Endothelial cell of umbilical vein (primary cell): ENCODE measurements around the gene AK8. TPM values are rescaled to one million over a fixed set of nuclear protein-coding genes. Genes with fewer than 3 reads are reported as not detected.

Experiments used
- BruUV-seq: library from RNA; stranded (reverse); fragments of 400-500 nt; replicated peaks from 2 replicates; lab custom pipeline; 2021; lab: Mats Ljungman, UMichigan
- CTCF ChIA-PET: fragments of 300-600, 350-600 bp; sonication (Branson Sonifier 250); formaldehyde crosslinking; loops from one replicate; lab custom pipeline; 2021; ENCODE audit warnings: antibody characterized with exemption, inconsistent platforms; lab: Charles Lee
- POLR2A ChIA-PET: fragments of 300-600, 350-600 bp; sonication (Branson Sonifier 250); formaldehyde crosslinking; loops from one replicate; lab custom pipeline; 2021; ENCODE audit warnings: antibody characterized with exemption, inconsistent platforms; lab: Charles Lee
- DNase-seq: peaks from one replicate; pipeline ENCODE4 v3.0.0-alpha.2; 2011; ENCODE audit warnings: low read depth, low spot score
- FAIRE-seq: peaks from 2 replicates; lab custom pipeline; 2011; peaks lifted over from hg19 to GRCh38; lab: Jason Lieb, UNC
- H2AFZ ChIP-seq: 2 replicates; pipeline ENCODE4 v1.6.0; 2012; ENCODE audit warnings: low read depth, low read length, control low read depth, inconsistent platforms
- H3K27ac ChIP-seq: 2 replicates; pipeline ENCODE4 v1.5.1; 2011; ENCODE audit warnings: low read depth, mild to moderate bottlenecking, control low read depth, low read length, moderate library complexity; ENCODE audit not compliant: insufficient read depth
- H3K27me3 ChIP-seq, 2 experiments: 2 replicates each; pipeline versions ENCODE4 v1.6.0 to v1.6.1; 2011; ENCODE audit warnings: low read length in 2 of 2, mixed read lengths in 1 of 2; ENCODE audit not compliant: control insufficient read depth in 2 of 2, insufficient read depth in 2 of 2
- H3K36me3 ChIP-seq, 2 experiments: 2 replicates in 1 of 2; 3 replicates in 1 of 2; pipeline ENCODE4 v1.5.1; 2011; ENCODE audit warnings: low read length in 2 of 2, mild to moderate bottlenecking in 1 of 2, moderate library complexity in 1 of 2; ENCODE audit not compliant: control insufficient read depth in 2 of 2, insufficient read depth in 2 of 2; ENCODE audit errors: extremely low read depth in 1 of 2
- H3K4me1 ChIP-seq: 3 replicates; pipeline ENCODE4 v1.5.1; 2011; ENCODE audit warnings: mild to moderate bottlenecking, low read length; ENCODE audit not compliant: control insufficient read depth, insufficient read depth; ENCODE audit errors: extremely low read depth
- H3K4me2 ChIP-seq: 2 replicates; pipeline ENCODE4 v1.6.1; 2011; ENCODE audit warnings: low read length, control low read depth, mixed read lengths; ENCODE audit not compliant: insufficient read depth
- H3K4me3 ChIP-seq, 3 experiments: fragments of 200-600 bp in 1 of 3; sonication (generic), shearing (Covaris generic) in 1 of 3; replicated peaks in 1 of 3; 2 replicates each; pipeline ENCODE4 v1.5.1; 2011 to 2016; ENCODE audit warnings: control low read depth in 3 of 3, low read length in 3 of 3, mild to moderate bottlenecking in 2 of 3, inconsistent platforms in 1 of 3, low read depth in 1 of 3, moderate library complexity in 1 of 3; ENCODE audit not compliant: insufficient read depth in 1 of 3
- H3K79me2 ChIP-seq: 2 replicates; pipeline ENCODE4 v1.6.0; 2012; ENCODE audit warnings: low read length, inconsistent platforms; ENCODE audit not compliant: control insufficient read depth, insufficient read depth
- H3K9ac ChIP-seq: replicated peaks from 2 replicates; pipeline ENCODE3; 2011; ENCODE audit warnings: low read length, control low read depth; ENCODE audit not compliant: insufficient read depth; ENCODE audit errors: extremely low read depth
- H3K9me1 ChIP-seq: replicated peaks from 3 replicates; pipeline ENCODE4 v1.6.0; 2011; ENCODE audit warnings: mild to moderate bottlenecking, low read length; ENCODE audit not compliant: control insufficient read depth, insufficient read depth; ENCODE audit errors: extremely low read depth
- H3K9me3 ChIP-seq: replicated peaks from 2 replicates; pipeline ENCODE4 v1.5.1; 2012; ENCODE audit warnings: low read length, inconsistent platforms; ENCODE audit not compliant: control insufficient read depth, insufficient read depth
- H4K20me1 ChIP-seq: replicated peaks from 2 replicates; pipeline ENCODE3; 2011; ENCODE audit warnings: mild to moderate bottlenecking, low read length; ENCODE audit not compliant: control insufficient read depth, insufficient read depth; ENCODE audit errors: extremely low read depth
- CTCF ChIP-seq, 2 donors: IDR thresholded peaks; 1 replicate in 1 of 2; 2 replicates in 1 of 2; pipeline ENCODE4 v1.5.1; 2011; ENCODE audit warnings: low read length in 2 of 2, mild to moderate bottlenecking in 2 of 2, moderate library complexity in 2 of 2, control low read depth in 1 of 2, inconsistent platforms in 1 of 2, low read depth in 1 of 2; ENCODE audit not compliant: insufficient read depth in 1 of 2; ENCODE audit errors: extremely low read depth in 1 of 2
- EZH2 ChIP-seq: IDR thresholded peaks from 2 replicates; pipeline ENCODE4 v1.6.1; 2012; ENCODE audit warnings: borderline replicate concordance, low read depth, mild to moderate bottlenecking, moderate library complexity, low read length, inconsistent platforms; ENCODE audit not compliant: severe bottlenecking
- FOS ChIP-seq: IDR thresholded peaks from 2 replicates; pipeline ENCODE4 v1.6.1; 2011; ENCODE audit warnings: mild to moderate bottlenecking, low read length, moderate library complexity, borderline replicate concordance; ENCODE audit not compliant: insufficient read depth
- GATA2 ChIP-seq: IDR thresholded peaks from 2 replicates; pipeline ENCODE4 v1.7.0; 2011; ENCODE audit warnings: low read depth, mild to moderate bottlenecking, moderate library complexity, mixed read lengths, low read length; ENCODE audit not compliant: insufficient read length, insufficient read depth
- JUN ChIP-seq: IDR thresholded peaks from 2 replicates; pipeline ENCODE4 v1.6.1; 2011; ENCODE audit warnings: borderline replicate concordance, low read depth; ENCODE audit not compliant: insufficient read length, insufficient read depth
- MAX ChIP-seq: IDR thresholded peaks from 2 replicates; pipeline ENCODE4 v1.6.1; 2011; ENCODE audit not compliant: insufficient read depth, insufficient read length
- MYC ChIP-seq: IDR thresholded peaks from one replicate; pipeline ENCODE4 v1.6.1; 2011; ENCODE audit warnings: mild to moderate bottlenecking, low read depth, low read length
- POLR2A ChIP-seq: IDR thresholded peaks from 2 replicates; pipeline ENCODE4 v1.6.1; 2012; ENCODE audit warnings: low read depth, mild to moderate bottlenecking, control low read depth, low read length
- POLR2AphosphoS5 ChIP-seq: IDR thresholded peaks from 2 replicates; pipeline ENCODE4 v1.6.1; 2012; ENCODE audit warnings: low read depth, mild to moderate bottlenecking, control low read depth, low read length, moderate library complexity; ENCODE audit not compliant: insufficient read depth
- dilution Hi-C: fragments of 300-500 bp; cut with MboI; formaldehyde crosslinking; loops from one replicate; pipeline ENCODE4 v1.15.0; 2019; ENCODE audit warnings: low sequenced_read_pairs; ENCODE audit not compliant: extremely low pct_ligation_motif_present
- intact Hi-C: fragments of 100-400 bp; cut with micrococcal nuclease; formaldehyde crosslinking; loops from one replicate; pipeline ENCODE4 v1.10.0; 2022
- polyA plus RNA-seq, 4 experiments: library from polyadenylated mRNA; depleted of rRNA in 3 of 4; stranded (reverse) in 3 of 4; unstranded in 1 of 4; fragments of >200 nt; gene quantifications; 2 replicates each; pipeline versions ENCODE4 v1.2.1 to v1.2.3, GENCODE V29; 2011 to 2012; ENCODE audit warnings: missing spikeins in 1 of 4
- total RNA-seq: library from RNA; stranded (reverse); gene quantifications from 2 replicates; pipeline ENCODE4 v1.2.3, GENCODE V29; 2021

AK8 gene
- total and polyA plus RNA-seq, 2 donors (not counting 3 experiments of a cell fraction or from before 2014, with no cell fraction given): 0.06 TPM; not detected in 1

- Histone ChIP-seq H3K9ac (no peak overlapping the region), H3K9me1 (no peaks in the 10 kb centered on the region), H3K27me3 (no peaks in the 10 kb centered on the region), H3K4me3 (no peak overlapping the region), H3K4me1 (no peaks in the 10 kb centered on the region), H3K36me3 (no peaks in the 10 kb centered on the region), H3K4me2 (no peak overlapping the region), H3K27ac (no peak overlapping the region), H4K20me1 (no peaks in the 10 kb centered on the region), H3K9me3 (no peaks in the 10 kb centered on the region), H3K79me2 (no peaks in the 10 kb centered on the region), H2AFZ (no peak overlapping the region)
- DNase-seq: no peak
- ChIA-PET CTCF (interaction anchor here (0.9 kb wide), 1 partner anchor 17 kb away, joined by 3 read pairs; no protein-coding TSS in a partner anchor), POLR2A (no interaction called here)
- FAIRE-seq: no peak
- BruUV-seq: no TSS peak
- intact Hi-C loops: no loop called here
- no peak for TF ChIP-seq JUN
- no peak for TF ChIP-seq POLR2A
- TF ChIP-seq FOS: no peak
- no peak for TF ChIP-seq MYC
- dilution Hi-C loops: no loop called here
Measured at GRCh38 chr9:132885720-132886333, 7.7 kb upstream of the AK8 start.

GRCh38 chr9:132883349-132884294, 5.5 kb upstream of the AK8 start:
- H2AFZ ChIP-seq: no peak overlapping the region
- TF ChIP-seq POLR2A: no peak
- no peak for TF ChIP-seq FOS
- no peak for TF ChIP-seq CTCF (IDR thresholded peaks at IDR 0.05; ENCODE audit: extremely low read depth in 1 of 2, insufficient read depth in 1 of 2, low read depth in 1 of 2, low read length in 2 of 2)
- TF ChIP-seq MAX: no peak
- no peak for TF ChIP-seq JUN
- no peak for TF ChIP-seq MYC
- TF ChIP-seq POLR2AphosphoS5: no peak
- TF ChIP-seq EZH2: no peak
- TF ChIP-seq GATA2: no peak
- no peak for FAIRE-seq
- H3K9me1 ChIP-seq: no peaks in the 10 kb centered on the region
- dilution Hi-C loops: no loop called here
- H3K4me3 ChIP-seq: no peak overlapping the region
- H3K9ac ChIP-seq: no peak overlapping the region
- no peak for DNase-seq
- H3K79me2 ChIP-seq: no peaks in the 10 kb centered on the region
- H3K4me2 ChIP-seq: no peak overlapping the region
- H3K27me3 ChIP-seq: no peaks in the 10 kb centered on the region
- H3K9me3 ChIP-seq: no peaks in the 10 kb centered on the region
- no peaks in the 10 kb centered on the region for H3K4me1 ChIP-seq
- no peak overlapping the region for H3K27ac ChIP-seq
- H3K36me3 ChIP-seq: no peaks in the 10 kb centered on the region
- POLR2A ChIA-PET: no interaction called here
- BruUV-seq: no TSS peak
- intact Hi-C loops: no loop called here
- no peaks in the 10 kb centered on the region for H4K20me1 ChIP-seq
- CTCF ChIA-PET: no interaction called here
